ENCODE results near the gene SEC24D.

- TF ChIP-seq CTCF (IDR thresholded peaks at IDR 0.05; ENCODE audit: low read depth, low read length, poor library complexity, severe bottlenecking), result no peak
- no peak for TF ChIP-seq EZH2phosphoT487 (IDR thresholded peaks at IDR 0.05; ENCODE audit: borderline replicate concordance, low read length)
Measured at GRCh38 chr4:118723369-118723768, 112.6 kb downstream of the SEC24D start.

All from DOHH2 (cell line).